RWPE2 (cell line): ENCODE data around the gene RPGRIP1.
"Not testable (repeated sequence)": the region's sequence is repeated elsewhere in the genome, so short reads cannot be mapped to it uniquely, and the experiment has no call there.

Experiments
- ATAC-seq: fragments of 200-7000 bp; cut with Tn5 transposase; 3 replicates; pipeline ENCODE4 v1.9.1; 2021; ENCODE audit warnings: low read depth
- DNase-seq: peaks from one replicate; pipeline ENCODE4 v3.0.0-alpha.2; 2020; ENCODE audit warnings: low spot score
- H3K27ac ChIP-seq: fragments of 450-650 bp; 2 replicates; pipeline ENCODE4 v1.5.1; 2017; ENCODE audit warnings: mild to moderate bottlenecking; ENCODE audit not compliant: poor library complexity, severe bottlenecking
- H3K27me3 ChIP-seq: fragments of 250-450 bp; sonication (Bioruptor Pico); 2 replicates; pipeline ENCODE4 v1.5.1; 2021; ENCODE audit warnings: mild to moderate bottlenecking, moderate library complexity; ENCODE audit not compliant: insufficient read depth, poor library complexity, severe bottlenecking
- H3K36me3 ChIP-seq: fragments of 250-450 bp; sonication (Bioruptor Pico); 2 replicates; pipeline ENCODE4 v1.5.1; 2020; ENCODE audit warnings: low read depth, mild to moderate bottlenecking, moderate library complexity
- H3K4me1 ChIP-seq: fragments of 250-450 bp; sonication (Bioruptor Pico); 2 replicates; pipeline ENCODE4 v1.5.1; 2021; ENCODE audit warnings: mild to moderate bottlenecking, moderate library complexity; ENCODE audit not compliant: insufficient read depth, poor library complexity, severe bottlenecking
- H3K4me3 ChIP-seq: fragments of 250-450 bp; sonication (Bioruptor Pico); 2 replicates; pipeline ENCODE4 v1.5.1; 2021; ENCODE audit warnings: mild to moderate bottlenecking, moderate library complexity; ENCODE audit not compliant: severe bottlenecking
- H3K9me3 ChIP-seq: fragments of 250-450 bp; sonication (Bioruptor Pico); 2 replicates; pipeline ENCODE4 v1.5.1; 2021; ENCODE audit warnings: mild to moderate bottlenecking, moderate library complexity; ENCODE audit not compliant: severe bottlenecking
- TF ChIP-seq, protein P1 (sequence below): fragments of 450-650 bp; IDR thresholded peaks from one replicate; pipeline ENCODE4 v1.5.1; 2017; ENCODE audit warnings: mild to moderate bottlenecking, moderate library complexity; ENCODE audit not compliant: poor library complexity, severe bottlenecking

The RPGRIP1 gene

DNA sequence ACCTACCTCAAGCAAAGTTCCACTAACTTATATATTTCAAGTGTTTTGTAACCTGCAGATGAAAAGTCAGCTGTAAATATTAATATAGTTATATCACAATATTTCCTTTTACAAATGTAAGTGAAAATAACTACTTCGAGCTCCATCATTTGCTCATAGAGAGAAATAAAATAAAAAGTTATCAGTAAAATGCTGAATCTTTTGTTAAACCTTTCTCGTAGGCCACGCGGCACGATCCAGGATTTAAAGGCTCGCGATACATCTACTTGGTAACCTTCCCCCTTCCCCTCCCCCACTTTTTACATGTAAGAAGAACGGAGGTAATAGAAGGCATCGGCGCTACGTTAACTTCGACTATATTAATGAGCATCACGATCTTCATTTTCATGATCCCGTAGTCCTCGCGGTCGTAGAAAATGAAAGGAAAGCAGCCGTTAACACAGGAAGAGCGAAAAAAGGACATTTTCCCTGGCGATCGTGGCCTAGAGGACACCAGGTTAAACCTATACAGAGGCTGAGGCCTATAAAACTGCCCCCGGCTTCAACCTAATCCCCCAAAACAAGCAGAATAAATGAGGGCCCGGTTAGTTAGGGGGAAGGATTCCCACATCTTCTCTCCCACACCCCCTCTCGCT lies 11.1 kb upstream of the RPGRIP1 start:
- Histone ChIP-seq H3K9me3 (no peaks in the 10 kb centered on the region), H3K4me3 (peak overlapping the region; percentile 75), H3K4me1 (peaks cover 34% of the 10 kb centered on the region), H3K36me3 (peaks cover 53% of the 10 kb centered on the region), H3K27ac (peak overlapping the region; percentile 68), H3K27me3 (no peaks in the 10 kb centered on the region)
- DNase-seq (no peak), ATAC-seq (no peak)
- TF ChIP-seq, protein P1, sequence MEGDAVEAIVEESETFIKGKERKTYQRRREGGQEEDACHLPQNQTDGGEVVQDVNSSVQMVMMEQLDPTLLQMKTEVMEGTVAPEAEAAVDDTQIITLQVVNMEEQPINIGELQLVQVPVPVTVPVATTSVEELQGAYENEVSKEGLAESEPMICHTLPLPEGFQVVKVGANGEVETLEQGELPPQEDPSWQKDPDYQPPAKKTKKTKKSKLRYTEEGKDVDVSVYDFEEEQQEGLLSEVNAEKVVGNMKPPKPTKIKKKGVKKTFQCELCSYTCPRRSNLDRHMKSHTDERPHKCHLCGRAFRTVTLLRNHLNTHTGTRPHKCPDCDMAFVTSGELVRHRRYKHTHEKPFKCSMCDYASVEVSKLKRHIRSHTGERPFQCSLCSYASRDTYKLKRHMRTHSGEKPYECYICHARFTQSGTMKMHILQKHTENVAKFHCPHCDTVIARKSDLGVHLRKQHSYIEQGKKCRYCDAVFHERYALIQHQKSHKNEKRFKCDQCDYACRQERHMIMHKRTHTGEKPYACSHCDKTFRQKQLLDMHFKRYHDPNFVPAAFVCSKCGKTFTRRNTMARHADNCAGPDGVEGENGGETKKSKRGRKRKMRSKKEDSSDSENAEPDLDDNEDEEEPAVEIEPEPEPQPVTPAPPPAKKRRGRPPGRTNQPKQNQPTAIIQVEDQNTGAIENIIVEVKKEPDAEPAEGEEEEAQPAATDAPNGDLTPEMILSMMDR = no peak

DNA sequence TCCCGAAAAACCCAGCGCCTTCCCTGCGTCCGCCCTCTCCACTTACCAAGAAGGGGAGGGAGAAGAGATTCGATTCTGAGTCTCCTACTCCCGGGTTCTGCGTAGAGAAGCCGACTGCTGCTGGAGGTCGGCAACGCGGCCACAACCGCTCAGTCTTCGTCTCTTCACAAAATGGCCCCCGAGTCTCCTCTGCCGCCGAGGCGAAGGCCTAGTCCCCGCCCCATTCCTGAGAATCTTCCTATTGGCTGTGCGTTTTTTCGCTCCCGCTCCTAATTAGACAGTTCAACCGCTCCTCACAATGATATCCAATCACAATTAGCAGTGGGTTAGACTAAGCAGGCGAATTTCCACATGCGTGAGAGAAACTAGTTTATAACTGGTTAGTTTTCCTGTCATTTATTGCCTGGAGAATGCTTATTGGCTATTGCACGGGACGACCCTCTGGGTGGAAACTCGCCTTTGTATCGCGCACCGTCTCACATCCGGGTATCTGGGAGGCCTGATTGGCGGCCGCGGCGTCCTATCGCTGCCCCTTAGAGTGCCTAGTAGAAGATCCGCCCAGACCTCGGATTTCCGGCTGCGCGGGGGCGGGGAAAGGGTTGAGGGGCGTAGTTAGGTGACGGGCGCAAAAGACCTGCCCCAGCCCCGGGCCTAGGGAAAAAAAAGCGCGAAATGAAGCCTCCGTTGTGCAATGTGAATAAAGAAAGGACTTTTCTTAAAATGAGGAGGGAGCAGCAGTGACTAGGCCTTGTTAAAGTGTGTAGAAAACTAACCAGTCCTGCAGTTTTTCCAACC lies 10.4 kb upstream of the RPGRIP1 start, which contains the start of gene HNRNPC:
TSS of gene HNRNPC (minus strand) at position 191 of the 795 bp plus-strand sequence. CDS start 35,249 bp downstream, outside the sequence.
- peak; percentile 92 for ATAC-seq
- peak; percentile 99 for DNase-seq
- Histone ChIP-seq H3K4me1 (peaks cover 26% of the 10 kb centered on the region), H3K27ac (peak within 1 kb of the TSS; percentile 68), H3K36me3 (peaks cover 46% of the 10 kb centered on the region), H3K27me3 (no peaks in the 10 kb centered on the region), H3K9me3 (no peaks in the 10 kb centered on the region), H3K4me3 (peak within 1 kb of the TSS; percentile 75)
- TF ChIP-seq, protein P1 = no peak

DNA sequence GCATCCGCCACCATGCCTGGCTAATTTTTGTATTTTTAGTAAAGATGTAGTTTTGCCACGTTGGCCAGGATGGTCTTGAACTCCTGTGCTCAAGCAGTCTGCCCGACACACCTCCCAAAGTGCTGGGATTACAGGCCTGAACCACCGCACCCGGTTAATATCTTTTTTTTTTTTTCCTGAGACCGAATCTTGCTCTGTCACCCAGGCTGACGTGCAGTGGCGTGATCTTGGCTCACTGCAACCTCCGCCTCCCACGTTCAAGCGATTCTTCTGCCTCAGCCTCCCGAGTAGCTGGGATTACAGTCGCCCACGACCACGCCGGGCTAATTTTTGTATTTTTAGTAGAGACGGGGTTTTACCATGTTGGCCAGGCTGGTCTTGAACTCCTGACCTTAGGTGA lies 7.2 kb upstream of the RPGRIP1 start:
- not testable (repeated sequence) for H3K4me3 ChIP-seq, H3K27me3 ChIP-seq, H3K9me3 ChIP-seq, H3K4me1 ChIP-seq, ATAC-seq, H3K27ac ChIP-seq, DNase-seq
- H3K36me3 ChIP-seq = peaks cover 14% of the 10 kb centered on the region

DNA sequence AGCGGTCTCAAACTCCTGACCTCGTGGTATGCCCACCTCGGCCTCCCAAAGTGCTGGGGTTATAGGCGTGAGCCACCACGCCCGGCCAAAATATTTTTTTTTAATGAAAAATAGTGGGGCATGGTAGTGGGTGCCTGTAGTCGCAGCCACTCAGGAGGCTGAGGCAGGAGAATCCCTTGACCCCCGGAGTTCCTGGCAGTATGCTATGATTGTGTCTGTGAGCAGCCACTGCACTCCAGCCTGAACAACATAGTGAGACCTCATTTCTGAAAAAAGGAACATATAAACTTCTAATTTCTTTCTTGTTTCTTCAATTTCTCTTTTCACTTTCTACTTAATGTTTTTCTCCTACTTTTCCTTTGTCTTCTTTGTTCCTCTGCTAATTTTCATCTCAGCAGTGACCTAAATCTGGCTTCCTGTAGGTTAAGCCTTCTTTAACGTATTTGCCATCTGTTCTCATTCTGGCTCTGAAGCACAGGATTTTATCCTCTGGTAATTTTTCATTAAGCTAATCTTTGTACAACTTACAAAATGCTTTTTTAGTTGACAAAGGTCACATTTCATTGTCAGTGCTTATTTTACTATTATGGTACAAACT lies 4.5 kb upstream of the RPGRIP1 start:
- Histone ChIP-seq H3K27ac (no peak overlapping the region), H3K4me3 (no peak overlapping the region), H3K27me3 (no peaks in the 10 kb centered on the region), H3K9me3 (no peaks in the 10 kb centered on the region), H3K36me3 (no peaks in the 10 kb centered on the region), H3K4me1 (no peaks in the 10 kb centered on the region)
- TF ChIP-seq, protein P1 = no peak
- DNase-seq (no peak), ATAC-seq (no peak)

DNA sequence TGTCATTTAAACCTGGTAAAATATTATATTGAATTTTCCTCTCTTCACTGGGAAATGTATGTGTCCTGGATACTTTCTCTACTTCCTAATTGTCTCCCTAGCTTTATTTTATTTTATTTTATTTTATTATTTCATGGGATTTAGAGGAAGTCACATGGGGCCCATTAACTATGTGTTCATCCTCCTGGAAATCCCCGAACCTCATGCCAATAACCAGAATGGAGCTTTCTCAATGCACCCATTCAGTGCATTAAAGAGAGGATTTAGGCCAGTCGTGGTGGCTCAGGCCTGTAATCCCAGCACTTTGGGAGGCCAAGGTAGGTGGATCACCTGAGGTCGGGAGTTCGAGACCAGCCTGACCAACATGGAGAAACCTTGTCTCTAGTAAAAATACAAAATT lies 1.3 kb upstream of the RPGRIP1 start:
- DNase-seq (no peak), ATAC-seq (no peak)
- Histone ChIP-seq H3K27ac (no peak overlapping the region), H3K4me1 (no peaks in the 10 kb centered on the region), H3K4me3 (no peak overlapping the region), H3K9me3 (no peaks in the 10 kb centered on the region), H3K36me3 (no peaks in the 10 kb centered on the region), H3K27me3 (no peaks in the 10 kb centered on the region)
- TF ChIP-seq, protein P1 = no peak

DNA sequence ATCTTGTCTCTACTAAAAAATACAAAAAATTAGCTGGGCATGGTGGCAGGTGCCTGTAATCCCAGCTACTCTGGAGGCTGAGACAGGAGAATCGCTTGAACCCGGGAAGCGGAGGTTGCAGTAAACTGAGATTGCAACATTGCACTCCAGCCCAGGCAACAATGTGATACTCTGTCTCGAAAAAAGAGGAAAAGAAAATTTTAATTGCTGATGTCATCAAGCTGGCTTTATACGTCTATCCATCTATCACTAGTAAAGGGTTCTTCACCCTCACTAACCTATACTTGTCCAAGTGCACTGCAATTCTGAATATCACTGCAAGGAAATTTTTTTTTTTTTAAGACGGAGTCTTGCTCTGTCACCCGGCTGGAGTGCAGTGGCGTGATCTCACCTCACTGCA lies 2.0 kb downstream of the RPGRIP1 start:
- H3K27me3 ChIP-seq, H3K9me3 ChIP-seq, H3K27ac ChIP-seq, H3K4me1 ChIP-seq, H3K36me3 ChIP-seq, DNase-seq, H3K4me3 ChIP-seq, ATAC-seq: not testable (repeated sequence)

DNA sequence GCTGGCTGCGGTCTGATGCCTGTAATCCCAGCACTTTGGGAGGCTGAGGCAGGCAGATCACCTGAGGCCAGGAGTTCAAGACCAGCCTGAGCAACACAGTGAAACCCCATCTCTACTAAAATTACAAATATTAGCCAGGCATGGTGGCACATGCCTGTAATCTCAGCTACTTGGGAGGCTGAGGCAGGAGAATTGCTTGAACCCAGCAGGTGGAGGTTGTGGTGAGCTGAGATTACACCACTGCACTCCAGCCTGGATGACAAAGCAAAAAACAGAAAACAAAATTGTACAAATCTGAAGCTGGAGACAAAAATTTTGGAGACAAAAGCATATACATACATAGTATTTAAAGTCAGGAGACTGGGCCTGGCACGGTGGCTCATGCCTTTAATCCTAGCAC lies 6.6 kb downstream of the RPGRIP1 start:
- ATAC-seq, H3K27me3 ChIP-seq, H3K9me3 ChIP-seq, H3K4me3 ChIP-seq, H3K4me1 ChIP-seq, H3K27ac ChIP-seq, DNase-seq, H3K36me3 ChIP-seq: not testable (repeated sequence)
